ENCODE results near the gene P4HA2.

The P4HA2 gene

DNA sequence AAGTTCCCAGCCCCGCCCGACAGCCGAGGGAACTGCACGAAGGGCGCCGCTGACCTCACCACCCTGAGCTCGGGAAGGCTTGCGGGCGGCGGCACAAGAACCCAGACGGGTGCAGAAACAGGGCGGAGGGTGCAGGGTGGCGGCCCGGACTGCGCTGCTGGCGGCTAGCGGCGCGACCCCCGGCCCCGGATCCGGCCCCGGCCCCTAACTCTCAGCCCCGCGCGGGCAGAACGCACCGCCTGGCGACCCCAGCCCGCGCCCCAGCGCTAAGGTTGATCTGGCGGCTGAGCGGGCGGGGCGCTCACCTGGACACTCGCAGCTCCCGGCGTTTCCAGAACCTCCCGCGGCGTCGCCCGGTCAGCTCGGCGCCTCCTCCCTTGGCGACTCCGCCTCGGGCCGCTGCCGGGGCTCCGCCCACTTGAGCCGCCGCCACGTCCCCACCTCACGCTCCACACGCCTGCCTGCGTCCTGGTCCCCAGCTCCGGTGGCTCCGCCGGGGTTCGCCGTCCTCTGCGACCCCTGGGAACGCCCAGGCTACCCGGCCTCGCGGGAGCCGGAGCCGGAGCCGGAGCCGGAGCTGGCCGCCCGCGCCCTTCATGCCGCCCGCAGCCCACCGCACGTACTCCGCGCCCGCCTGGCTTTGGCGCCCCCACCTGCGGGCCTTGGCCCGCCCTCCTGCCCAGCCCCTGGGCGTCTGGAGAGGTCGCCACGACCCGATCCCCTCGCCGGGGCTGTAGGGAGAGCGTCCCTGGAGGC, at the start of gene P4HA2:
Gene P4HA2, minus strand, starts transcription at position 369 of the 756 bp plus-strand sequence. CDS start 9,227 bp downstream, outside the sequence.
- DNase-seq (ENCODE audit: low read depth in 2 of 2, low spot score in 1 of 2): no peak

DNA sequence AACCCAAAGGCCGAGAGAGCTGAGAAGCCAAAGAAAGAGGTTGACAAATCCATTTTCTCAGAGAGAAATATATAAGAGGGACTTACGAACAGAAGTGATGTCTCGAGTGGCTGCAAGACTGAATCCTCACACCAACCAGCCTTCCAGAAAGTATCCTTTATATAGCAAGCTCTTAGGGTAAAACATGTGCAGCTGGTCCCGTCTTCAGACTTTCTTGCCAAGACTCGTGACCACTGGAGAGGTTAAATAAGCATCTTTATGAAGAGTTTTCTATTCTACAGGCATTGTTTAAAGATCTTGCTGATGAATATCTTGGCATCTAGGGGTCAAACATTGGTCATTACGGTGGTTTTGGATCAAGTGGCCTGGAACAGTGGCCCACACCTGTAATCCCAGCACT, 49.6 kb upstream of the P4HA2 start:
- DNase-seq (ENCODE audit: low read depth in 2 of 2, low spot score in 1 of 2): no peak

DNA sequence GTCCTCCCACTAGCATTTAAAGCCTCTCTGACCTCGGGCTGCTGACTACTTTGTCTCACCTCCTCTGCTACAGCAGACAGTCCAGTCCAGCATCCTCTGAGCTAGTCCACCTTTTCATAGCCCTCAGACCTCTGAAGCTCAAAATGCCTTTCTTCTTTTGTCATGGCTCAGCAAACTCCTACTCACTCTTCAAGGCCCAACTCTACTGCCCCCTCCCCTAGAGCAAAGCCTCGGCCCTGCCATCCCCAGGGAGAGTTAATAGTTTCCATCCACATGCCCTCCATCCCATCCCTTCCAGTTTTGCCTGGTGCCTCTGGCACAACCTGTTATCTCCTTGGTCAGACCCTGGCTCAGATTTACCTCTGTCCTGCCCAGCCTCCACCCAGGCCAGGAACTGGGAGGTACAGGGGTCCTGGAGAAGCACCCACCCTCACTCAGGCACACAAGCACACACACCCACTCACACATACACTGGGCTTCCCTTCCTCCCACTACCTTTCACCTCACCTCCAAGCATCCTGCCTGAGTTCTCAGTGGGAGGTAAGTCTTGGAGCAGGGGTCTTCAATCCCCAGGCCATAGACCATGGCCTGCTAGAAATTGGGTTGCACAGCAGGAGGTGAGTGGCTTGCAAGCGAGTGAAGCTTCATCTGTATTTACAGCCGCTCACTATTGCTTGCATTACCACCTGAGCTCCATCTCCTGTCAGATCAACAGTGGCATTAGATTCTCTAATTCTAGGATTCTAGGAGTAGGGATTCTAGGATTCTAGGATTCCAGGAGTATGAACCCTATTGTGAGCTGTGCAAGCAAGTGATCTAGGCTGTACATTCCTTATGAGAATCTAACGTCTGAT, 47.9 kb upstream of the P4HA2 start:
- no peak for DNase-seq (ENCODE audit: low read depth in 2 of 2, low spot score in 1 of 2)

DNA sequence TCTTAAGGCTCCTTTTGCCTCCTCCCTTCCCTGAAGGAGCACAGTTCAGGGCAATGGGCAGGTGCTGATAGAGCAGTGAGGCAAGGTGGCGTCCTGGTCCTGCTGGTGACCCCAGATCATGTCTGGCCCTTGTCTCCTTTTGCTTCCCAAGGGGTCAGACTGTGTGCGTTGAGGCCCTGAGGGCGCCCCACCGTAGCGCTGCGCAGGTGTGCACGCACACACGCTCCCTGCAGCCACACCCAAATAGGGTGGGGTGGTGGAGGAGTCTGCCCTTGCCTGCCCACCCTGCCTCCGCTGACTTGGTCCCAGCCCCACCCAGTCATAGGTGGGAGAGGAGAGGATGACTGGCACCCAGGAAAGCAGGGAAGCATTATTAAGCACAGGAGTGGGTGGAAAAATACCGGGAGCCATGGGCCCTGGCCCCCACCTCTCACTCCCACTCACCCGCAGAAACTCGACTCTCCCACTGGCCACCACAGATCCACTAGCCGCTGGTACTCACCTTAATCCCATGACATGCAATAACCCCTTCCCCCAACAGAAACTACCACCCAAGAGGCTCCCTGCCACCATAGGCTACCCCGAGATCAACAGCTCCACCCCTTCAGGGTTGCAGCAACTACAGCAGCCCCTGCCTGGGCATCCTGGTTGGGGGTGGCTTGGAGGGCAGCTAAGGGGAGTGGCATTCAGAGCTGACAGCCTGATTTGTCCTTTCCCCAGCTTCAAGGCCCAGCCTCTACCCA, 46.6 kb upstream of the P4HA2 start:
- DNase-seq (ENCODE audit: low read depth in 2 of 2, low spot score in 1 of 2): no peak

DNA sequence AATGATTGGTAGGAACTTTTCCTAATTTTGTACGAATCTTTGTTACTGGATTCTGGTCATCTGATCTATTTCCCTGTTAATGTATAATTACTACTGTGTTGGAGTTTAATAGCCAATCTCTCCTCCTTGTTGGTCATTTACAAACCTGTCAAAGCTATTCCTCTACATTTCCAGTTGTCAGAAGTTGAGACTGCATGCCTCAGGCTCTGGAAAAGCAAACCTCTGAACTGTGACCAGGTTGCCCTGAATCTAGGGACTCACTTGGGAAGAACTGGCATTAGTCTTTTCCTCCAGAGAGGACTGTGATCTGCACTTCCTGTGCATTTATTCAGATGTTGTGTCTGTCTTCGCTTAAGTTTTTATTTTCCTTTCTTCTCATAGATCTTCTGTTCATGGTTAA, 46.0 kb upstream of the P4HA2 start:
- DNase-seq (ENCODE audit: low read depth in 2 of 2, low spot score in 1 of 2): no peak

DNA sequence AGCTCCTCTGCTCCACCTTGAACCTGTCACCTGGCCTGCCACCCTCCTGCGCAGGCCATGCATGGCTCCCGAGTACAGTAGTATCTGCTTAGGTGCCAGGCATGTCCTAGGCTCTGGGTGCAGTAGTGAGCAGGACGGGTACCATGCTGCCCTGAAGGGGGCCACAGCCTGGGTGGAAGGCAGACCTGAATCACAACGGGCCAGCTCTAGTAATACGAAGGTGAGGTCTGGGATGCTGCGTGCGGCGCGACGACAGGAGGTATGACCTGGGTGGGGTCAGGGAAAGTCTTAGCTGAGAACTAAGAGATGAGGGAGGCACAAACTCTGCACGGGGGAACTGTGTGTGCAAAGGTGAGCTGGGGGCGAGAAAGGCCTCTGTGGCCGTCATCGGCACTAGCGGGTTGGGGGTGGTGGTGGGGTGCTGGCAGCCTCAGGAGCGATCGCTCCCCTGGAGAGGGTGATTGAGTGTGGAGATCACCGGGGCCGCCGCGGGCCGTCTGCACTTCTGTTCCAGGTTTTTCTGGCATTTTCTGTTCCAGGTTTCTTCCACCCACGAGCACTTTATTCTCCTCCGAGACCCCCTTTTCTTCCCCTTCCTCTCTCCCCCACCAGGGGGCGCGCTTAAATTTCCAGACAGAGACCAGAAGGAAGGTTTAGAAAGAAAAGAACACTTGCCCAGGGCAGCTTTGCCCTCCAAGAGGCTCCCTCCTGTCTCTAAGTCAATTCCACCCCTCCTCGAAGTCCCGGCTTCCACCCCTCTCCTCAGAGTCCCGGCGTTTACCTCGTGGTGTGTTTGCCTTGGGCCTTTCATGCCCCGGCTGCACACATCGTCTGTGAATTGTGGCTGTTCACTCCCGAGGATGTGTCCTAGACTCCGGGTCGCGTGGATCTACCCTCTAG, 44.9 kb upstream of the P4HA2 start:
- DNase-seq (ENCODE audit: low read depth in 2 of 2, low spot score in 1 of 2): peak; percentile 50 to 54

DNA sequence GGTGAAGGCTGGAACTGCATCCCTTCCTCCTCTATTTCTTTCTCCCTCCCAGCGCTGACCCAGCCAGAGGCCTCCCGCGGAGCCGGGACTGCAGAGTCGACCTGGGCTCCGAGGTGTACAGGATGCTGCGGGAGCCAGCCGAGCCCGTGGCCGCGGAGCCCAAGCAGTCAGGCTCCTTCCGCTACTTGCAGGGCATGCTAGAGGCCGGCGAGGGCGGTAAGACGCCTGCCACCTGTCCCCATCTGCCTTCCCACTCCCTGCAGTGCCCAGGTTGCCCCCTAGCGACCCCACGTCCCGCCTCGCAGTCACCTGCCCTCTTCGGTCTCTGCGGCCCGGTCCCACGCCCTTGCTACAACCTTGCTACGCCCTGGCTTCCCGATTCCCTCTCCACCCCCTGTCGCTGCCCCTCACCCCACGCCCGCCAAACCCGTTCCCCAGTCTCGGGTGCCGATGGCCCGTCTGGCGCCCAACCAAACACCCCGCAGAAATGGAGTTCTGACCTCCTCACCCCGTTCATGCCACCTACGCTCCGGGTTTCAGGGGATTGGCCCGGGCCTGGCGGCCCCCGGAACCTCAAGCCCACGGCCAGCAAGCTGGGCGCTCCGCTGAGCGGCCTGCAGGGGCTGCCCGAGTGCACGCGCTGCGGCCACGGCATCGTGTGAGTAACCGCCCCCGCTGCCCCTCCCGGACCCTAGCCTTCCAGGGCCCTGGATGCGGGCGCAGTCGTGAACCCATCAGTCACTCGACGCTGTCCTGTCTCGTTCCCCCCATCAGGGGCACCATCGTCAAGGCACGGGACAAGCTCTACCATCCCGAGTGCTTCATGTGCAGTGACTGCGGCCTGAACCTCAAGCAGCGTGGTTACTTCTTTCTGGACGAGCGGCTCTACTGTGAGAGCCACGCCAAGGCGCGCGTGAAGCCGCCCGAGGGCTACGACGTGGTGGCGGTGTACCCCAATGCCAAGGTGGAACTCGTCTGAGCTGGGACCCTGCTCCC, 43.9 kb upstream of the P4HA2 start:
- no peak for DNase-seq (ENCODE audit: low read depth in 2 of 2, low spot score in 1 of 2)

DNA sequence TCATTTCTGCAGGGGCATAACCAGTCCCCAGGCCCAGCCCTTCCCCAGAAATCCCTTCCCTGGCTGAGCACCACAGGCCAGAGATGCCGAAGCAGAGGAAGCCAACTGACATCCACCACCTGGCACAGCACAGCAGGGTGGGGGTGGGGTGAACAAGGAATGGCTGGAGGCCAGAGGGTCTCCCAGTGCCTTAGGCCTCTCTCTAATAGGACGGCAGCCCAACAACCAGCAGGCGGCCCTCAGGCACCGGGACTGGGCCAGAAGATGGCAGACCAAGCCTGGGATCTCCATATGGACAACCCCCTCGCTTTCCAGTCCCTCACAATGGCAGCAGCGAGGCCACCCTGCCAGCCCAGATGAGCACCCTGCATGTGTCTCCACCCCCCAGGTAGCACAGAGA, 43.1 kb upstream of the P4HA2 start:
- DNase-seq (ENCODE audit: low read depth in 2 of 2, low spot score in 1 of 2): no peak

DNA sequence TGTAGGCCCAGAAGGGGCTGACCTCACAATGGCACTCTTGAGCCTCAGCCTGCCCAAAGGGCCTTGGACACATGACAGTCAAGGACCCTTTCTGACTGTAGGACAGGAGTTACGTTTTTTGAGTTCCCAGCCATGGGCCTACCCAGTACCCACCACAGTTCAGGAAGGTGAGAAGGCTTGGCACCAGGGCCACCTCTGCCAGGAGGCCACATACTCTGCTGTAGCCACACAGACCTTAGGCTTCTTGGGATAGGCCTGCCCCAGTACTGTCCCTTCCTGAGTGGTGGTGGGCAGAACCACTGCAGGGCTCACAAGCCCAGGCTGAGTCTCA, 42.6 kb upstream of the P4HA2 start:
- no peak for DNase-seq (ENCODE audit: low read depth in 2 of 2, low spot score in 1 of 2)

DNA sequence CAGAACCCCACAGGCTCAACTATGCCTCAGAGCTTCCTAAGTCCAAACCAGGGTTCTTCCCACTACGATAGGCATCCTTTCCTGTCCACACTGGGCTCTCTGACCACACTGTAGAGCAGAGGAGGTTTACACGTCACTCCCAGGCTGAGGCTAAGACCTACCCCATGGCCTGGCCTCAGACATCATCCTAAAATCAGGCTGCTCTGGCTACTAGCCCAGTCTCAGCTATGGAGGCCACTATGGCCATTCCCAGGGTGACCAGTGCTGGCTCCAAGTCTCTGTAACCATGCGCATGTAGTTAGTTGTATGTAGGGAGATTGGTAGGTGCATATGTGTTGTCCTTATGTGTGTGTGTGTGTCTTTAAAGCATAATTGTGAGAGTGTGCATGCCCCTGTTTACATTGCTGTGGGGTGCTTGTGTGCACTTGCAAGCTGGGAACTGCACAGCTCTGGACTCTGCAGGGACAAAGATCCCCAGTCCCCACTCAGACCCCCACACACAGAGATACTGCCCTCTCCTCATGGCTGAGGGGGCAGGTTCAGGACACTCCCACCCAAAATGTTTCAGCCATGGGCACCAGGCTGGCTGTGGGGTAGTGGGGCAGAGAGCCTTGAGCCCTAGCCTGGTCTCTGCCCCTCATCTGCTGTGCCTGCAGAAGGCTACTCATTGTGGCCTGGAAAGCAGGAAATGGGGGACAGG, 42.1 kb upstream of the P4HA2 start:
- no peak for DNase-seq (ENCODE audit: low read depth in 2 of 2, low spot score in 1 of 2)

DNA sequence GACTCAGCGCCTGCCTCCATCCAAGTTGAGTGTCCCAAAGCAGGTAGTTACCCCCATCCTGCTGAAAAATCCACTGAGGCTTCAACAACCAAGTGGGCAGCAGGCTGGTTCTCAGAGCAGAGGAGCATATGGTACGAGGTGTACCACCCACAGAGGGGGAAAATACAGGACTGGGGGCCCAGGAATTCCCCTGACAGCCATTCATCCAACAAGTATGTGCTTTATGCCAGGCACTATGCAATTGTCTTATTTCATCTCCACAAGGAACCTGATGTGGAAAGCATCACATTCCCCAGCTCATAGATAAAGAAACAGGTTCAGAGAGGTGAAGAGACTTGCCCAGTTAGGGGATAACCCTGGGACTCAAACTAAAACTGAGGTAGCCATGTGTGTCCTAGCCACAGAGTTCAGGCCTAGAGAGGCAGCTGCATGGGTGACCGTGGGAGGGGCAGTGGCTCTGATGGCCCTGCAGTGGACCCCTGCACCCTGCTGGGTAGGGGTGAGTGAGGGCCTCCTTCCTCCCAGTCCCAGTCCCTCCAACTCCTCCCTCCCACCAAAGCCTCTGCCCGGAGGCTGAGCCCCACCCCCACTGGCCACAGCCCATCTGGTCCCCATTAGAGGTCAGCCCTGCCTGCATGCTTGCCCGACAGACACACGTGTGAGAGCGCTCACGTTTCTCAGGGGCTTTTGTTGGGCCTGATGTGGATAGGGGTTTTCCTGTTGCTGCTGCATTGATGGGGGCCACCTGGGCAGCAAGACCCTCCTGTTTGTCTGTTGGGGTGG, 41.3 kb upstream of the P4HA2 start:
- no peak for DNase-seq (ENCODE audit: low read depth in 2 of 2, low spot score in 1 of 2)

DNA sequence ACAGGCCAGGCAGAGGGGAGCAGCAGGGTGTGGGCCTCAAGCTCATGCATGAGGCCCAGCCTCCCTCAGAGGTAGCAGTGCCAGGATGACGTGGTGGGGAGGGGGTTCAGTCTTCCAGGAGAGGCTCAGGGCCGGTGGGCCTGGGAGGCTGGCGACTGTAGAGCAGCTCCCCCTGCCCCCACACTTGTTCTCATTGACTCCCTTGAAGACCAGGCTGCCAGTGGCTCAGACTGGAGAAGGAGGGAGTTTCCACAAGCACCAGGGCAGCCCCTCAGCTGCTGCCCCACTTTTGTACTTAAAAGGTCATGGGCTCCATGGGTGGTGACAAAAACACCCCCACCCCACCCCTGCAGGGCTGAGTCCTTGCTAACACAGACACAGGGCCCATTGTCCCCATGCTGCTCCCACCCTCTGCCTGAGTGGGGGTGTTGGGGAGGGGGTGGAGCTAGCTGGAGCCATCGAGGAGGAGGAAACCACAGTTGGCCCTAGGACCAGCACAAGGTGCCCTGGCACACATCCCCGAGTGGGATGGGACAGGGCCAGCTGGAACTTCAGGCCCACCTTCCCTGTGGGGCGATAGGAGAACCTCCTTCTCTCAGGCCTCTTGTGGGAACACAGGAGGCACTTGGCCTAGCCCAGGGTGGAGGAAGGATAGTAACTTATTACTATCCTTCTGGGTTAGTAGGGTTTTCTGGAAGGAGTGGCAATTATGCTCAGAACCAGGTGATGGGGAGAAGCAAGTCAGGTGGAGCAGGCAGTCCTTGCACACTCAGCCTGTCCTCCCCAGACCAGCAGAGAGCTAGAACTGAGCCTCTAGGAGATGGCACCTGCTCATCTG, 40.5 kb upstream of the P4HA2 start:
- no peak for DNase-seq (ENCODE audit: low read depth in 2 of 2, low spot score in 1 of 2)

DNA sequence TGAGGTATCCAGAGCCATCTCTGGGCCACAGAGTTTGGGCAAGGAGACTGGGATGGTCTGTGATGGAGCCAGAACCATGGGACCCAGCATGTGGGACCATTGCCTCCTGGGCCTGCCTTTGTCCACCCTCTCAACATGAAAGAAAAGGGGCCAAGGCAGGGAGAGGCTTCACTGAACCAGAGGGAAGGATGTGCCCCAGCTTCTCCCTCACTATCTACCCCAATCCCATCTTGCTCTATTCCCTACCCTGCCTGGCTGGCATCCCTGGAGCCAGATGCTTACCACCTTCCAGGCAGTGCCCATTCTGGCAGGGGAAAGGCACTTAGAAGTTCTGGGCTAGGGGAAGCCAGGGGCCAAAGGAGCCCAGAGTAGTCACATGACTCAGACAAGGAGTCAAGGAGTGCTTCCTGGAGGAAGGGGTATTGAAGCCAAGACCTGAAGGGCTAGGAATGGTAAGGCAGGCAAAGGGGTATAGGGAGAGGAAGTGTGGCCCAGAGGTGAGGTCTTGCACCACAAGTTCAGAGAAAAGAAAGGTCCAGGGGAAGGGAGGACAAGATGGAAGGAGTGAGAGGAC, 39.6 kb upstream of the P4HA2 start:
- no peak for DNase-seq (ENCODE audit: low read depth in 2 of 2, low spot score in 1 of 2)

DNA sequence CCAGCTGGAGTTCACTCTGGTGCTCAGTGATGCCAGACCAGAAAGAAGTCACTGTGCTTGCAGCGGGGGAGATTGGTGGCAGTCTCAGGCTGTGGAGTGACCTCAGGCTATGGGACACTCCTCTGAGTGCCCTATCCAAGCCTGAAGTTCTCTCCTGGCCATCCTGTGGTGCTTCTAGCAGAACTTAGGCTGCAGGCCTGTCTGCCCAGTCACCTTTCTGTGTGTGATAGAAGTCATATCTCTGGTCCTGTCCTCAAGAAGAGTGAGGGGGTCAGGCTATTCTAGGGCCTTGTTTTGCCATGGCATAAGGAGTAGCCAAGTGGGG, 39.1 kb upstream of the P4HA2 start:
- no peak for DNase-seq (ENCODE audit: low read depth in 2 of 2, low spot score in 1 of 2)

DNA sequence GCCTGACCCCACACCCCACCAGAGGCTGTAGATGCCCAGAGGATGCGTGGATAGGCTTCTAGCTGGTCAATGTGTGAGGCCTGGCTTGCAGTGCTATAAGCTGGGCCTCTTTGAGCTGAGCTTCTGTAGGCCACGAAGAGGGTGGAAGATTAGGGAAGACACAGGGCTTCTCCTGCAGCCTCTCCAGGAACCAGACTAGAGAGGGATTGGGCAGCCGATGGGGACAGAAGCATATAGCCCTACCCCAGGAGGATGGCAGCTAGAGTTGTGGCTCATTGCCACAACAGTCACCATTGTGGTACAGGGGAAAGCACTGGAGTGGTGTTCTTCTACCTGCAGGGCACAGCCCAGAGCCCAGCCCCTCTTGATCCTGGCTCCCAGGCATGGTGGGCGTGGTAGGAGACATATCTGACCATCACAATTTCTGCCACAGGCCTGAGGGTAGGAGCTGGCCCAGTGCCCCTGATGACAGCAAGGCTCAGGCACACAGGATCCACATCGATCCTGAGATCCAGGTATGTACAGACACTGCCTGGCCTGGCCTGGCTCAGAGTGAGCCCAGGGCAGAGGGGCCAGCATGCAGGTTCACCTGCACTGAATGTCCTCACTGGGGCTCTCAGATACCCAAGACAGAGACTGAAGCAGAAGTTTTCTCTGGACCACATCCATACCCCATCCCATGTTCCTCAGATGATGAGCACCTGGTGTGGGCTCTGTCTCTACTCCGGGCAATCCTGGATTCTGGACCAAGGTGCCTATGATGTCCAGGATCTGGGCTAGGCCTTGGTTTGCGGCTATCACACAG, 38.6 kb upstream of the P4HA2 start:
- no peak for DNase-seq (ENCODE audit: low read depth in 2 of 2, low spot score in 1 of 2)

DNA sequence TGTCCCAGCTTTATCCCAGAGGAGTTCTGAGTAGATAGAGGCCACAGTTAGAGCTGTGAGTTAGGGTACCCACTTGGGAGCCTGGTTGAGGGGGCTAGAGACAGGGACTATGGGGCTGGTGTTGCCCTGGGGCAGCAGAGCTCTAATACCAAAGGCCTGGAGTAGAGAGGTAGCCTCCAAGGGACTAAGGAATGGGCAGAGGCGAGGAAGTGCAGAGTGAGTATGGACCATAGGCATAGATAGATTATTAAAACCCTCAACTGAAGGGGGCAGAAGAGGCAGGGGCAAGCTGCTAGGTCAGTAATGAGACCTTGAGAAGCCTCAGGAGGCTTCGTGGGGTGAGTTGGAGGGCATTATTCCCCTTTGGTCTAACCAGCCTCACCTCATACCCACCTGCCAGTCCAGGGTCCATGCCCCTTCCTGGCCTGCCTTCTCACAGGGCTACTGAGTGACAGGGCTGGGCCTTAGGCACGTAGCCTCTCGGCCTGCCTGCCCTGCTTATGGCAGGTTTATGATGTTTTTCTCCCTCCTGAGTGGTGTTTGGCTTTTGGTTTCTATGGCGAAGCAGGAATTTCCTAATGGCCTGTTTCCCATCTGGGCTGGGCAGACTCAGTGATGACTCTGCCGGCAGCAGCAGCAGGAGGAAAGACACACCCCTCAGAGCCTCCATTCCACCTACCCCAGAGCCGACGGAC, 37.8 kb upstream of the P4HA2 start:
- no peak for DNase-seq (ENCODE audit: low read depth in 2 of 2, low spot score in 1 of 2)

All from stimulated activated CD8-positive, alpha-beta memory T cell treated with anti-CD3 and anti-CD28 coated beads, Interleukin-4, amount 100 ng/mL, for 1 hour (primary cell).